Gastroesophageal sphincter (tissue), 3 donors: ENCODE results near the gene THRAP3.

Experiments used
- POLR2AphosphoS5 ChIP-seq: sonication (generic); formaldehyde crosslinking; IDR thresholded peaks from one replicate; pipeline ENCODE4 v1.6.1; 2017; ENCODE audit warnings: antibody characterized with exemption
- TF ChIP-seq, protein P1 (sequence below), 4 experiments: fragments of 200-600 bp in 2 of 4; fragments of 450-650 bp in 2 of 4; sonication (generic) in 1 of 4; IDR thresholded peaks; one replicate each; pipeline ENCODE4 v1.5.1; 2017 to 2019; ENCODE audit warnings: antibody characterized with exemption in 4 of 4, mild to moderate bottlenecking in 2 of 4, moderate library complexity in 2 of 4

DNA sequence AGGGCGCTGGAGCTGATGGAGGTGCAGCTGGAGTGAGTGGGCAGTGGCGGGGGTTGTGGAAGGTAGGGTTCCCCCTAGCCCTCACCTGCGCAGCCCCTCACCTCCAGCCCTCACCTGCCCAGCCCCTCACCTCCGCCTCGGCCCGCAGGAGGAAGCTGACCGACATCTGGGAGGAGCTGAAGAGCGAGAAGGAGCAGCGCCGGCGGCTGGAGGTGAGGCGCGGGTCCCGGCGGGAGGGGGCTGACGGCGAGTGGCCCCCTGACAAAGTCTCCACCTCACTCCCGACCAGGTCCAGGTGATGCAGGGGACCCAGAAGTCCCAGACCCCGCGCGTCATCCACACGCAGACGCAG, 96.5 kb downstream of the THRAP3 start:
- TF ChIP-seq, protein P1, sequence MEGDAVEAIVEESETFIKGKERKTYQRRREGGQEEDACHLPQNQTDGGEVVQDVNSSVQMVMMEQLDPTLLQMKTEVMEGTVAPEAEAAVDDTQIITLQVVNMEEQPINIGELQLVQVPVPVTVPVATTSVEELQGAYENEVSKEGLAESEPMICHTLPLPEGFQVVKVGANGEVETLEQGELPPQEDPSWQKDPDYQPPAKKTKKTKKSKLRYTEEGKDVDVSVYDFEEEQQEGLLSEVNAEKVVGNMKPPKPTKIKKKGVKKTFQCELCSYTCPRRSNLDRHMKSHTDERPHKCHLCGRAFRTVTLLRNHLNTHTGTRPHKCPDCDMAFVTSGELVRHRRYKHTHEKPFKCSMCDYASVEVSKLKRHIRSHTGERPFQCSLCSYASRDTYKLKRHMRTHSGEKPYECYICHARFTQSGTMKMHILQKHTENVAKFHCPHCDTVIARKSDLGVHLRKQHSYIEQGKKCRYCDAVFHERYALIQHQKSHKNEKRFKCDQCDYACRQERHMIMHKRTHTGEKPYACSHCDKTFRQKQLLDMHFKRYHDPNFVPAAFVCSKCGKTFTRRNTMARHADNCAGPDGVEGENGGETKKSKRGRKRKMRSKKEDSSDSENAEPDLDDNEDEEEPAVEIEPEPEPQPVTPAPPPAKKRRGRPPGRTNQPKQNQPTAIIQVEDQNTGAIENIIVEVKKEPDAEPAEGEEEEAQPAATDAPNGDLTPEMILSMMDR (IDR thresholded peaks at IDR 0.05): no peak
- TF ChIP-seq POLR2AphosphoS5: no peak
